ENCODE results near the gene ADIPOR2. TPM values are rescaled to one million over a fixed set of nuclear protein-coding genes. Genes with fewer than 3 reads are reported as not detected.

The ADIPOR2 gene, protein sequence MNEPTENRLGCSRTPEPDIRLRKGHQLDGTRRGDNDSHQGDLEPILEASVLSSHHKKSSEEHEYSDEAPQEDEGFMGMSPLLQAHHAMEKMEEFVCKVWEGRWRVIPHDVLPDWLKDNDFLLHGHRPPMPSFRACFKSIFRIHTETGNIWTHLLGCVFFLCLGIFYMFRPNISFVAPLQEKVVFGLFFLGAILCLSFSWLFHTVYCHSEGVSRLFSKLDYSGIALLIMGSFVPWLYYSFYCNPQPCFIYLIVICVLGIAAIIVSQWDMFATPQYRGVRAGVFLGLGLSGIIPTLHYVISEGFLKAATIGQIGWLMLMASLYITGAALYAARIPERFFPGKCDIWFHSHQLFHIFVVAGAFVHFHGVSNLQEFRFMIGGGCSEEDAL
- total RNA-seq (2014; rRNA removed; shearing (Covaris generic)) = 28.7 and 31.7 TPM in 2 replicates

DNA sequence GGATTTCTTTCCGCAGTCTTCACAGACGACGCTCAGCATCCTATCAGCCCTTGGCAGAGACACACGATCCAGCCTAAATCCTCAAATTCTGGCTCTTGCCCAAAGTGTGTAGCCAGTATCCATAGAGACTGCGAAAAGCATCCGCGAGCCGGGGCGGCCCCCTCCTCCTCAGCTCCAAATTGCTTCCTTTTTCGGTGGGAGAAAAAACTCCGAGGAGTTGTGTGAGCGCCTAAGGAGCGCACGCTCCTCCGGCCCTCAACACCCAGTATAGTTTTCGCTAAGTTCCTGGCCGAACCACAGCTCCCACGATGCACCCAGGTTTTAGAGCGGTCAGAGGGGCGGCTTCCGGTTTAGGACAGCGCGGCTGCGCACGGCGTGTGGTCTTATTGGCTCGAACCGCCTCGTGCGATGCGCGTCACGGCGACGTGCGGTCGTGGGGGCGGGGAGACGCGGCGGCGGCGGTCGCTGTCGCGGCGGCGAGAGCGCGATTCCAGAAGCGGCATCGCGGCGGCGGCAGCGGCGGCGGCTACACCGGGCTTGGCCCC, at the start of gene ADIPOR2:
Gene ADIPOR2, plus strand, starts transcription at position 493 of the 545 bp plus-strand sequence. CDS start 63,274 bp downstream, outside the sequence.
- DNase-seq (ENCODE audit: low spot score) = peak; percentile 98

DNA sequence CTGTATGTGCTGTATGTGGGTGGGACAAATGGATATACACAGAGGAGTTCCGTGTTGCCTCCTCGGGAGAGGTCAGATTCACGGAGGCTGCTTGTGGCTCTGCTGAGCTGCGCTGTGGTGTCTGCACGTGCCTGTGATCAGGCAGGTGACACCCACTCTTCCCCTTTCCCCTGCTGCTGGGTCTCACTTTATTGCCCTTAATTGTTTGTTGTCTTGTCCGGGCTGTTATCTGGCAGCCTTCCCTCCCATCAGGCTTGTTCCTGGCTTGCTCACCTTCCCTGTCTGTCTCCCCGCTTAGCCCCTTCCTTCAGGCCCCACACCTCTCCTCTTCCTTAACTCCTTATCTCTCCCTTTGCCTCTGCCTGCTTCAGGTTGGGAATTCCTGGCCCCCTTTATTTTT, 48.4 kb upstream of the ADIPOR2 start:
- DNase-seq (ENCODE audit: low spot score) = no peak

DNA sequence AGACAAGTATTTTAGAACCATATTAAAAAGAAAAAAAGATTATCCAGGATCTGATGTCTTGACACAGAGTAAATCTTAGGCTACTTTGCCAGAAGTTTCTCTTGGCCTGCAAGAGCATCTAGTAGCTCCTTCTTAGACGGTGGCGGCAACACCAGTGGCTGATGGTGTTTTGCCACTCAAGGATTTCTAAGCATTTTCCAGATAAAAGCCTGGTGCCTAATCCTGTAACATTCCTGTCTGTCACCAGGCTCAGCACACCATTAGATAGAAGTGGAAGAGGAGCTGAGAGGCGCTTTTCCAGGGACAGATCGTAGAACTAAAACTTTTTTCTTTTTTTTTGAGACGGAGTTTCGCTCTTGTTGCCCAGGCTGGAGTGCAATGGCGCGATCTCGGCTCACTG, 47.8 kb upstream of the ADIPOR2 start:
- DNase-seq (ENCODE audit: low spot score) = no peak

DNA sequence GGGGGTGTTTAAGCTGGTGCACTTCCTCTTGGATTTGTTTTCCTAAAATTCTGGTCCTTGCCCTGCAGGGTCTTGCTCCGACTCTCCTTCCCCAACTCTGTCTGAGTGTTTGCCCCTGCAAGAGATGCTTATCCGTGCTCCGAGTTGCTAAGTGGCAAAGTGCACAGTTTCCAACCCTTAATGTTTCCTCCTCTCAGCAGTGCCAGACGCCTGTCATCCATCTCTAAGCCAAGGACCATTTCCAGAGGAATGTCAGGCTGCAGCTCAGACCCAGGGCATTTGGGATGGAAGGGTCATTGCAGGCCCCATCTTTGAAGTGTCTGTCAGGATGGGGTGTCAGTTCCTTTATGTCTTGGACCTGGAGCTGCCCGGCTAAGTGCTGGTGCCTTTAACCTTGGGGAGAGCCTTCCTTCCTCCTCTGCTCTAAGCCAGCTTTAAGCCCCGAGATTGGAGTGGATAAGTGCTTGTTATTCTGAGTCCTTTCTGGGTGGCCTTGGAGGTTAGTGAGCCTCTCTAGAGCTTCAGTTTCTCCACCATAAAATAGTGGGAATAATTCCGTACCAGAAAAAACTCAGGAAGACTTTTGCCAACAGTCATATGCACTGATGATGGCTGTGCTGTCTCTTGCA, 46.9 kb upstream of the ADIPOR2 start:
- DNase-seq (ENCODE audit: low spot score) = no peak

DNA sequence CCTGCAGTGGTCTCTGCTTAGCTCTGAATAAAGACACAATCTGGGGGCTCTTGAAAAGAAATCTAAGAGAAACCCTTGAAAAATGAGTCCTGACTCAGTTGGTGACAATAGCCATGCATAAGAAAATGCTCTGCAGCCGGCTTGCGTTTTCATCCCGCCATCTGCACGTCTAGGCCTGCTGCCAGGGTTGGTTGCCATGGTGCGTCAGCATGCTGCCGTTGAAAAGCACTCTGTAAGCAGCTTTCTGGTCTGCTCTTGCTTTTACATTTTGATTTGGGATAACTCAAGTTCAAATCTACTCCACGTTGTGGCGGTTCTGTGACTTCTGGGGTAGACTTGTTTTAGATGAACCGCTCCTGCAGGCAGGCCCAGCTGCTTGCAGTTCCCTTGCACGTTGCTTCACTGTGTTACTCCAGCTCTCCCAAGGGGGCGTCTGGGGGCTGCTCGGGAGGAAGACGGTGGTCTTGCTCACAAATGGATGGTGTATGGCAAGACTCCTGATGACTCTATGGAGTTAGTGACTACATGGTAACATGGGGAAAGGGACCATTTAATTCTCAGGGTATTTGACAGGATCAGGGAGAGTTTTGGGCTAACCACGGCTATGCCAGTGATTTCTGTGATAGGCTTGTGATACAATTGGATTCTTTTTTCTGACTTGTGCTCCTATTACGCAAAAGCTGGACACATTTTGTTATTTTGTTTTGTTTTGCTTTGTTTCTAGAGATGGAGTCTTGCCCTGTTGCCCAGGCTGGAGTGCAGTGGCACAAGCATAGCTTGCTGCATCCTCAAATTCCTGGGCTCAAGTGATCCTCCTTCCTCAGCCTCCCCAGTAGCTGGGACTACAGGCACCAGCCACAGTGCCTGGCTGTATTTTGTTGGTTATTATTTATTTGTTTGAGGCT, 46.1 kb upstream of the ADIPOR2 start:
- no peak for DNase-seq (ENCODE audit: low spot score)

DNA sequence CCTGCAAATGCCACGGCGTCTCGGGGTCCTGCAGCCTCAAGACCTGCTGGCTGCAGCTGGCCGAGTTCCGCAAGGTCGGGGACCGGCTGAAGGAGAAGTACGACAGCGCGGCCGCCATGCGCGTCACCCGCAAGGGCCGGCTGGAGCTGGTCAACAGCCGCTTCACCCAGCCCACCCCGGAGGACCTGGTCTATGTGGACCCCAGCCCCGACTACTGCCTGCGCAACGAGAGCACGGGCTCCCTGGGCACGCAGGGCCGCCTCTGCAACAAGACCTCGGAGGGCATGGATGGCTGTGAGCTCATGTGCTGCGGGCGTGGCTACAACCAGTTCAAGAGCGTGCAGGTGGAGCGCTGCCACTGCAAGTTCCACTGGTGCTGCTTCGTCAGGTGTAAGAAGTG, 45.1 kb upstream of the ADIPOR2 start:
- no peak for DNase-seq (ENCODE audit: low spot score)

DNA sequence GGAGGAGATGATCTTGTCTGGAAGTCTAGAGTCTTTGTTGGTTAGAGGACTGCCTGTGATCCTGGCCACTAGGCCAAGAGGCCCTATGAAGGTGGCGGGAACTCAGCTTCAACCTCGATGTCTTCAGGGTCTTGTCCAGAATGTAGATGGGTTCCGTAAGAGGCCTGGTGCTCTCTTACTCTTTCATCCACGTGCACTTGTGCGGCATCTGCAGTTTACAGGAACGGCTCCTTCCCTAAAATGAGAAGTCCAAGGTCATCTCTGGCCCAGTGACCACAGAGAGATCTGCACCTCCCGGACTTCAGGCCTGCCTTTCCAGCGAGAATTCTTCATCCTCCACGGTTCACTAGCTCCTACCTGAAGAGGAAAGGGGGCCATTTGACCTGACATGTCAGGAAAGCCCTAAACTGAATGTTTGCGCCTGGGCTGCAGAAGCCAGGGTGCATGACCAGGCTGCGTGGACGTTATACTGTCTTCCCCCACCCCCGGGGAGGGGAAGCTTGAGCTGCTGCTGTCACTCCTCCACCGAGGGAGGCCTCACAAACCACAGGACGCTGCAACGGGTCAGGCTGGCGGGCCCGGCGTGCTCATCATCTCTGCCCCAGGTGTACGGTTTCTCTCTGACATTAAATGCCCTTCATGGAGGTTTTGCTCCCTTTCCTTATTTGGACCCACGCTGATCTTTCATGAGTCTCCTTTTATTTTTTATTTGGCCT, 44.1 kb upstream of the ADIPOR2 start:
- DNase-seq (ENCODE audit: low spot score) = no peak

DNA sequence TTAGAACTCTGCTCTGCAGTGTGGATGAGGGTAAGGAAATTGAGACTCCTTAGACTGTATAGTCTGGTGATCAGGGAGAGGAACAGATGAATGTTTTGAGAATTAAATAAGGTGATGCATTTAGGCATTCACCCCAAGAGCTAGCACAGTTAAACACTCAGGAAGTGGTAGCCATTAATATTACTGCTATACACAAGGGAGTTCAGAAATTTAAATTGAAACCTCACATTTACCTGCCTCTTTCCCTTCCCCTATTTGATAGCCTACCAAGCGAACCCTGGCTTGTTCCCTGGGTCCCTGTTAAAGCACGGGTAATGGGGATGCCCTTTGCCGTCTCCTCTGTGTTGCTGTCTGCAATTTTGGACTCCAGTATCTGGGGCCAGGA, 43.6 kb upstream of the ADIPOR2 start:
- no peak for DNase-seq (ENCODE audit: low spot score)

DNA sequence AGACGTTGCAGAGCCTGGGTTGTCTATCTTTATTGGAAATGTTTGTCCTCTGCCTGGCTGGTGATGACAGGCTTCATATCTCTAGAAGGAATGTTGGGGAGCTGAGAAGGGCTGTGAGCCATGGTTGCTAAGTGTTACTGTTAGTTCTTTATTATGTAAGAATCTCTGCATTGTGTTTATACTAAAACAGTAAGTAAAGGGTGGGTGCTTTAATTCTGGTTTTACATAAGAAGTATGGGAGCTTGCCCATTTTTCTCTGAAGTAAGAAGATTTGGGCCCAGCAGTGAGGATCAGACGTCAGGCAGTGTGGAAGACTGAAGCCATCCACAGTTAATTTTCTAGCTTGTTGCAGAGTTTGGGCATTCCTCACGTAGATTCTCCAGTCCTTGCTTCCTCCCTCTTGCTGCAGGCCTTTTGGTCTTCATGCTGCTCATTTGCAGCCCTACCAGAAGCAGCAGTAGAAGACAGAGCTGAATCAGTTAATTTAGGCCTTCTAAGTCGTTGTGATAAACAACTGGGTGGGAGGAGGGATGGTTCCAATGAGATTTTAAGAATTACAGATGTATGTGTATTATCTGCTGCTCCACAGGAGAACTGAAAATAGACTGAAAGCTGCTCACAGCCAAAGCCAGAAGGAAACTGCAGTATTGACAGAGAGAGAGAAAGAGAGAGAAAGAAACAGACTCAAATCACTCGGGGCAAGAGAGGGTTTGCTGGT, 40.5 kb upstream of the ADIPOR2 start:
- DNase-seq (ENCODE audit: low spot score) = no peak

DNA sequence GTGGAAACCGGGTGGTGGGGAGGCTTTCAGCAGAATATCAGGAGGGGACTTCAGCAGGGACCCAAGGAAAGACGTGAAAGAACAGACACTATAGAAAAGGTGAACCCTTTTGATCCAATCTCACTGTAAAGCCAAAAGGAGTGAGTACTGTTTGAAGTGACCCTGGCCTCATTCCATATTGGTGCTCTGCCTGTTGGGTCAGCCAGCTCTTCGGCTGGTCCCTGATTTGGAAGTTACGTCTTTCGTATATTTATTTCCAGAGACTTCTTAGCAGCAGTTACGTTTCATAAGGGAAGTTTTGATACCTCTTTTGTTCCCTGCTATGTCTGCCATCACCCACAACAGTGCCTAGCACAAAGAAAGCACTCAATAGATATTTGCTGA, 39.9 kb upstream of the ADIPOR2 start:
- DNase-seq (ENCODE audit: low spot score) = no peak

DNA sequence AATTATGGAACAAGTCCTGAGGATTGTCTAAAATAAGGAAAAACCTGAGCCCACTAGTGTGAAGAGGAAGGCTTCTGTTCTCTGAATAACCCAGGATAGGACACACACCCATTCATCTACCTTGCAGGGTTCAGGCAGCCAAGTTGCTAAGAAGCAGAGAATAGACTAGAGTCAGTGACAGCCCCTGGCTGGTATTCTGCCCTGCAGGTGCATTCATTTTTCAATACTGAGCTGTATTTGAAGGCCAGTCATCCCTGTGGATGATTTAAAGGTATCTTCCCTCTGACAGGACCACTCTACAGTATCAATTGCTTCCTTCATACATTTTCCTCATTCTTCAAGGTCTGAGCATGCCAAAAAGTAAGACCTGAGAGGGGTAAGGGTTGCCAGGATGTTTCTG, 38.9 kb upstream of the ADIPOR2 start:
- DNase-seq (ENCODE audit: low spot score) = no peak

DNA sequence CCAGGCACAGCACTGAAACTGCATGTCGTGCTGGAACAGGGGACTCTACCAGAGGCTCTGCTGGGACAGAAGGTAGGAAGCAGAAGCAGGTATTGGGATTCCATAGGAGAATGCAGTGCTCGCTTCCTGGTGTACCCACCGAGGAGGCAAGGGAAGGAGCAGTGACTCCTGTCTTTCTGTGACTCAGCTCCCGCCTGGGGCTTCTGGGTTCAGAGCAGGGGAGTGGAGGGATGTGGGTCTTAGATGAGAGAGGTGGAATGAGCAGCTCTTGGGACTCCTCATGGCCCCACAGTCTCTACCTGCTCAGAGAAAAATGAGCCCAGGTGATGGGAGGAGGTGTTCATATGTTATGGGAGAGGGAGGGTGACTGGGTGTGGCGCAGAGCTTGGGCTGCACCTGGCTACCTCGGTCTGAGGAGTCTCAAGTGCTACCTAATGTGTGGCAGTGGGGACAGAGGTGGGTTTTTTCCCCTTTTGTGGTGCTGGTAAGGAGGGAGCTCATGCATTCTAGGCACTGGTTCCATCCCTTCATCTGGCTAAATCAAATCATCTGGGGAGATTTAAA, 35.6 kb upstream of the ADIPOR2 start:
- no peak for DNase-seq (ENCODE audit: low spot score)

DNA sequence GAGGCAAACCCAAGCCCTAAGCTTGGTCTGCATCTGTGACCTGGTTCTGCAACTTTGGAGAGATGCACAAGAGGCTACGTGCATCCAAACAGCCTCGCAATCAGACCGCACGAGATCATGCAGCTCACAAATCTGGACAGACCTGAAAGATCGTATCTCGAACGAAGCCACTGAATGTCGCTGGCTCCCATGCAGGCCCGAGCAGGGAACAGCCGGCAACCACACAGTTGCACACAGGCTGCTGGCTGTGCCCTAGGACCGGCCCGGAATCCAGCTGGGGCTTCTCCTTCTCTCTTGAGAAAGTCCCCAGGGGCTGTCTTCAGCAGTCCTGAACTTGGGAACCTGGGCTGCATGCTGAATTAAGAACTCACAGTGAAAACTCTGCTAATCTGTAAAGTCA, 34.0 kb upstream of the ADIPOR2 start:
- DNase-seq (ENCODE audit: low spot score) = no peak

DNA sequence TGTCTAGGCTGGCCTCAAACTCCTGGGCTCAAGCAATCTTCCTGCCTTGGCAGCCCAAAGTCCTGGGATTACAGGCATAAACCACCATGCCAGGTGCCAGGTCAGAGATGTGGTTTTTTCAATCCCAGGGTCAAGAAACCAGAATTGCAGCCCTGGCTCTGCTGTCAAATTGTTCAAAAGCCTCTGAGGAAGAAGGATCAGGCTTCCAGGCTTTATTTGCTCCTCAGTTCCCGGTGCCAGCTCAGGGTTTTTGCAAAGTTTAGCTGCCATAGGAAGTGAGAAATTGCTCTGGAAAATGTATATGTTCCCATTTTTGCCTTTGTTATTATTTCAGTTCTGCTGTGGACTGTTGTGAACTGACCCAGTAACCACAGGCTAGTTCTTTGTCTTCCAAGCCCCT, 33.2 kb upstream of the ADIPOR2 start:
- DNase-seq (ENCODE audit: low spot score) = no peak

DNA sequence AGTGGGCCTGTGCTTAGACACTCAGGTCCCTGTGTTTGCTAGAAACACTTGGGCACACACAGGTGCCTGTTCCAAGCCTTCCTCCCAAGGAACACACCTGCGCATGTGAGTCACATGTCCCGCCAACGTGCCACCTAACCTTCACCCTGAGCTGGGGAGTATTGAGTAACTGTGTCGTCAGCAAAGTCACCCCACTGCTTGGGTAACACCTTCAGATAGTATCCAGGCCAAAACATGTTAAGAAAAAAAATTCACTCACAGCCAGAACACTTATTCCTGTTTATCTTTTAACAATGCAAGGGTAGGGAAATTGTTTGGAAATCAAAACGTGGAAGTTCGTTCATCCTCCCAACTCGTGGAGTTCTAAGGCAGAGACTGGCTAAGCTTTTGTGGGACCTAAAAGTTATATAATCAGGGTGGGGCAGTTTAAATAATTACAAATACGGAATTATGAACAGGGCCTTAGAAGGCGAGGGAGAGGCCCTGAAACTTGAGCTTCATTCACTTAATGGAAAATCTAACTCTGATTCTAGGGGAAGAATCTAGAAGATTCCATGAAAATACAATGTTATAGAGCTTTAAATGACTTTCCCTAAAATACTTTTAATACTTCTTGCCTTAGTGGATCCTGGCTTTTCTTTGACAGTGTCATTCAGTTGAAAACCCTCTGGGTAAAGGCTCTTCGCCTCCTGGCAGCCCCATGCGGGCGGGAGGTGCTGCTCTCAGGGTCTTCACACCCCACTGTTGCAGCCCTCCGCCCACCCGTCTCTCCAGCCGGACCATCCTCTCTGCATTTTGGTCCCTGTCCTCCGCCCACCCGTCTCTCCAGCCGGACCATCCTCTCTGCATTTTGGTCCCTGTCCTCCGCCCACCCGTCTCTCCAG, 30.3 kb upstream of the ADIPOR2 start:
- DNase-seq (ENCODE audit: low spot score) = peak; percentile 91

DNA sequence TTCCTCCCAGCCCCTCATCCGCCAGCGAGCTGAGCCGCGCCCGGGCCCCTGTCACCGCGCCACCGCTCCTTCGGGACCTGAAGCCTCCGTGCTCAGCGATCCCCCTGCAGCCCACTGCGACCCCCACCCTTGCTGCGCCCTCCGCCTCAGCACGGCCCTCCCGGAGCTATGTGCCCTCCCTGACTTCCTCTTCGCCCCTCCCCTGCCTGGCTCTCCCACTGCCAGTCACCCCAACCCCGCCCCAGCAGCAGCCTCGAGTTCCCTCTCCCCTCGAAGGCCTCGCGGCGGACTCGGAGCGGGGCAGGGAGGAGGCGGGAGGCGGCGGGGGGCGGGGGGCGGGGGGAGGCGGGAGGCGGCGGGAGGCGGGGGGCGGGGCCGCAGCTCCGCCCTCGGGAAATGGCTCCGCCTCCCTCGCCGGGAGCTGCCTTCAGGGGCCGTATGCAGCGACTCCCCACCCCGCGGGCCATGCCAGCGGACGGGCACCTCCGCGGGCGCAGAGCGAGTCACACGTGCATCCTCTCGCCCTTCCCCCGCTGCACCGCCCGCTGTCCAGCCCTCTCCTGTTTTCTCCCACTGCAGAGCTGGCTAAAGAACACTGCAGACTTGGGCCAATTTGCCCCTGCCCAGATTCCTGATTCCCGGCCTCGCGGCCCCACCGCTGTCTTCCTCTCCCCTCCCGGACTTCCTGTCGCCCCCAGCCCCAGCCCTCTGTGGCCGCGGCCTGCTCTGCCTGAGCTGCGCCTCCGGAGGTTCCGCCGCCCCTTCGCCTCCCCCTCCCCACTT, 29.1 kb upstream of the ADIPOR2 start:
- peak; percentile 96 for DNase-seq (ENCODE audit: low spot score)

DNA sequence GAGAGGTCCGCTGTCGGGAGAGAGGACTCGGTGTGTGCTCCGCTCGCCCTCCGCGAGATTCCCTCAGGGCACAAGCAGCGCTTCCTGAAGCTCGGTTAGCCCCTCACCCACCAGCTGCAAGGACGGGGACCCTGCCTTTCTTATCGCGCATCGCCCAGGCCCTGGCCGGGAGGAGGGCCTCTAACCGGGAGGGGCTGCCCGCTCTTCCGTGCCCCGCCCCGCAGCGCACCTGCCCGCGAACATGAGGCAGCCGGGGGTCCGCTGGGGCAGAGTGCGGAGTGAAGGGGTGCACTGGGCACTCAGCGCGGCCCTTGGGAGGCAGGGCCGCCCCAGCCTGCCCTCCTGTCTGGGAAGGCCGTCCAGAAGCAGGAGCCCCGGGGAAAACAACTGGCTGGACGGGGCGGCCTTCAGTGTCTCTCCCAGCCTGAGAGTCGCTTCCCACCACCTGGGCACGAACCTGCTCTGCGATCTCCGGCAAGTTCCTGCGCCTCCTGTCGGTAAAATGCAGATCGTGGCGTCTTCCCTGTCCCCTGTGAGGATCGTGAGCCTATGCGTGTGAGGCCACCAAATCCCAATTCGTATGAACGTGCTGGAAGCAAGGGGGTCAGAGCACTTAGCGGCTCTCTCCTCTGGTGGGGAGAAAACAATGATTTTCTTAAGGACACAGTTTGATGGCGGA, 28.0 kb upstream of the ADIPOR2 start:
- peak; percentile 91 for DNase-seq (ENCODE audit: low spot score)
